PC-9 (cell line): ENCODE measurements around the gene CIAO3.

Experiments
- EZH2 ChIP-seq: fragments of 200-600 bp; sonication (generic); IDR thresholded peaks from 2 replicates; pipeline ENCODE4 v1.8.0; 2017; ENCODE audit warnings: antibody characterized with exemption, low read depth
- TF ChIP-seq, protein P1 (sequence below): fragments of 200-600 bp; sonication (generic); conservative IDR thresholded peaks from 2 replicates; pipeline ENCODE4 v1.6.1; 2017; ENCODE audit warnings: mixed run types, antibody characterized with exemption, mild to moderate bottlenecking, moderate library complexity

DNA sequence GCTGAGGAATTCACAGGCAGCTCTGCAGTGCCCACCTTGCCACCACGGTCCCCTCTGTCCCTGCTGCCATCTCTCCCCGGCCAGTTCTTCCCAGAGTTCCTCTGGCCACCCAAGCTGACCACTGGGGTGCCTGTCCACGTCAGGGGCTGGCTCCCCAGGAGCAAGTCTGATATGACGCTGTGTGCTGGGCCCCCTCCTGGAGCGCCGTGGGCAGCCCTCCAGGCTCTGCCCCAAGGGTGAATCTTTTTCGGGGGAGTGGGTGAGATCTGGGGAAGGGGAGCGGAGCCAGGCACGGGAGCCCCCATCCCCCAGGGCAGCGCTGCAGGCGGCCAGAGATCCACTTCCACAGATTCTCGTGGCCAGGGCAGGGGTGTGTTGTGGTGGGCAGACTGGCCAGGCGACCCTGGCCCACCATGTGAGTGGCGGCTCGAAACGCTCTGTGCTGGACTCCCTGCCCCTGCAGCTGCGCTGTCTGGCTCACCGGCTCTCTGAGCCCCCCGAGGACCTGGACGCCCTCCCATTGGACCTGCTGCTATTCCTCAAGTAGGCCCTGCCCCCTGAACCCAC is 23.5 kb upstream of the CIAO3 start:
- TF ChIP-seq, protein P1, sequence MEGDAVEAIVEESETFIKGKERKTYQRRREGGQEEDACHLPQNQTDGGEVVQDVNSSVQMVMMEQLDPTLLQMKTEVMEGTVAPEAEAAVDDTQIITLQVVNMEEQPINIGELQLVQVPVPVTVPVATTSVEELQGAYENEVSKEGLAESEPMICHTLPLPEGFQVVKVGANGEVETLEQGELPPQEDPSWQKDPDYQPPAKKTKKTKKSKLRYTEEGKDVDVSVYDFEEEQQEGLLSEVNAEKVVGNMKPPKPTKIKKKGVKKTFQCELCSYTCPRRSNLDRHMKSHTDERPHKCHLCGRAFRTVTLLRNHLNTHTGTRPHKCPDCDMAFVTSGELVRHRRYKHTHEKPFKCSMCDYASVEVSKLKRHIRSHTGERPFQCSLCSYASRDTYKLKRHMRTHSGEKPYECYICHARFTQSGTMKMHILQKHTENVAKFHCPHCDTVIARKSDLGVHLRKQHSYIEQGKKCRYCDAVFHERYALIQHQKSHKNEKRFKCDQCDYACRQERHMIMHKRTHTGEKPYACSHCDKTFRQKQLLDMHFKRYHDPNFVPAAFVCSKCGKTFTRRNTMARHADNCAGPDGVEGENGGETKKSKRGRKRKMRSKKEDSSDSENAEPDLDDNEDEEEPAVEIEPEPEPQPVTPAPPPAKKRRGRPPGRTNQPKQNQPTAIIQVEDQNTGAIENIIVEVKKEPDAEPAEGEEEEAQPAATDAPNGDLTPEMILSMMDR: no peak
- TF ChIP-seq EZH2: no peak
